C4-2B (cell line): Measurements from ENCODE around the gene LRRC4C.

Experiments used
- ZFX ChIP-seq: fragments of 450-650 bp; IDR thresholded peaks from 2 replicates; pipeline ENCODE4 v1.6.1; 2017
- TF ChIP-seq, protein P1 (sequence below): fragments of 450-650 bp; conservative IDR thresholded peaks from 2 replicates; pipeline ENCODE4 v1.5.1; 2017; ENCODE audit warnings: mild to moderate bottlenecking

DNA sequence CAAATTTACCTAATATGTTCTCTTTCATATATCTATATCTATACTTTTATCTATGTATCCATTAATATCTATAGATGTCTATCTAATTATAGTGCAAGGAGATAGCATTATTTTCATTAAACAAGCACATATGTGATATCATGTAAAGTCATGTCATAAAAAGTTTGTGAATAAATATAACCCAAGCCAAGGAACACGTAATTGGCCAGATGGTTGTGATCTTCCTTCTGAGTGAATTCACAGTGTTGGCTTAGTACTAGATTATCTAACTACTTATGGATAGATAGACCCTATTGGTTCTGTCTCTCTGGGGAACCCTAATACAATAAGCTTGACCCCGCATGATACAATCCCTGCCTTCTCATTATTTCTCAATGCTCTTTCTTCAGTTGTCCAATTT is 484.4 kb downstream of the LRRC4C start:
- TF ChIP-seq, protein P1, sequence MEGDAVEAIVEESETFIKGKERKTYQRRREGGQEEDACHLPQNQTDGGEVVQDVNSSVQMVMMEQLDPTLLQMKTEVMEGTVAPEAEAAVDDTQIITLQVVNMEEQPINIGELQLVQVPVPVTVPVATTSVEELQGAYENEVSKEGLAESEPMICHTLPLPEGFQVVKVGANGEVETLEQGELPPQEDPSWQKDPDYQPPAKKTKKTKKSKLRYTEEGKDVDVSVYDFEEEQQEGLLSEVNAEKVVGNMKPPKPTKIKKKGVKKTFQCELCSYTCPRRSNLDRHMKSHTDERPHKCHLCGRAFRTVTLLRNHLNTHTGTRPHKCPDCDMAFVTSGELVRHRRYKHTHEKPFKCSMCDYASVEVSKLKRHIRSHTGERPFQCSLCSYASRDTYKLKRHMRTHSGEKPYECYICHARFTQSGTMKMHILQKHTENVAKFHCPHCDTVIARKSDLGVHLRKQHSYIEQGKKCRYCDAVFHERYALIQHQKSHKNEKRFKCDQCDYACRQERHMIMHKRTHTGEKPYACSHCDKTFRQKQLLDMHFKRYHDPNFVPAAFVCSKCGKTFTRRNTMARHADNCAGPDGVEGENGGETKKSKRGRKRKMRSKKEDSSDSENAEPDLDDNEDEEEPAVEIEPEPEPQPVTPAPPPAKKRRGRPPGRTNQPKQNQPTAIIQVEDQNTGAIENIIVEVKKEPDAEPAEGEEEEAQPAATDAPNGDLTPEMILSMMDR, result no peak
- TF ChIP-seq ZFX, result no peak
